ENCODE data around the gene ADAMTS17.

DNA sequence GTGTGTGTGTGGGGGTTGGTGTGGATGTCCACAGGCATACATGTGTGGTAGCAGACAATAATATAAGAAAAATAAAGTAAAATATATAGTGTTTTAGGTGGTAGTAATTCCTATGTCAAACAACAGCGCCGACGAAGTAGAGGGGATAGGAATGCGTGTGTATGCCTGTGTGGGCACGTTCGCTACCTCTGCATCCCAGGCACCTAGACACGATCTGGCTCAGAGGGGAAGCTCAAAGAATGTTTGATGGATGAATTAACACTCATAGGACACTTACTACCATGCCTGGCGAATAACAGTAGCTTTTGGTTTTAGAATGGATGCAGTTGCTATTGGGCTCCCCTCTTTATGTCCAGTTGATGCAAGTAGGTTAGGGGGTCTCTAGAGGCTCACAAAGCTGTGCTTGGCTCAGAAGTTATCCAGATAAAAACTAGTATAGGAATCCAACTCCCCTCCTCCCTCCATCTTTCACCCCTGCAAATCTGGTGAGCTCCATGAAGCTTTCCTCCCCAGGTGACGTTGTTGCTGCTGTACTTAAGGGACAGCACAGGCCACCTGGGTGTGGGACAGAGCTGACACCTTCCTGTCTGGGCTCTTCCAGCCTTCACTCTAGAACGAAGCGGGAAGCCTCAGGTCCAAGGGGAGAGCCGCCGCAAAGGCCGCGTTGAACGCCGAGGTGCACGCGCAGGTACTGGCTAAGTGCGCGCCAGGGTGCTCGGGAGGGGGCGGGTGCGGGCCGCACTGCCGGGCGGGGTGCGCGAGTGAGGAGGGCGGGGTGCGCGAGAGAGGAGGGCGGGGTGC lies 415.9 kb downstream of the ADAMTS17 start:
- TF ChIP-seq CTCF (IDR thresholded peaks at IDR 0.05 in 2 of 3, conservative IDR thresholded peaks at IDR 0.05 in 1 of 3; ENCODE audit: borderline replicate concordance in 1 of 3, insufficient read depth in 1 of 3, low read depth in 2 of 3, low read length in 2 of 3) (no peak), SP1 (IDR thresholded peaks at IDR 0.05; ENCODE audit: low read depth) (peak; percentile 17; the same call in 1 of the 2 replicates), POLR2A (IDR thresholded peaks at IDR 0.05; ENCODE audit: borderline replicate concordance, extremely low read depth, insufficient read depth, insufficient read length) (no peak), JUND (IDR thresholded peaks at IDR 0.05) (no peak), ZNF274 (IDR thresholded peaks at IDR 0.05; ENCODE audit: low read depth, low read length) (no peak), CEBPB (IDR thresholded peaks at IDR 0.05; ENCODE audit: low read depth) (no peak)
- TF ChIP-seq, protein P1, sequence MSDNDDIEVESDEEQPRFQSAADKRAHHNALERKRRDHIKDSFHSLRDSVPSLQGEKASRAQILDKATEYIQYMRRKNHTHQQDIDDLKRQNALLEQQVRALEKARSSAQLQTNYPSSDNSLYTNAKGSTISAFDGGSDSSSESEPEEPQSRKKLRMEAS (IDR thresholded peaks at IDR 0.05) = no peak
- TF ChIP-seq, protein P2, sequence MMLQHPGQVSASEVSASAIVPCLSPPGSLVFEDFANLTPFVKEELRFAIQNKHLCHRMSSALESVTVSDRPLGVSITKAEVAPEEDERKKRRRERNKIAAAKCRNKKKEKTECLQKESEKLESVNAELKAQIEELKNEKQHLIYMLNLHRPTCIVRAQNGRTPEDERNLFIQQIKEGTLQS (IDR thresholded peaks at IDR 0.05) = no peak

Data from HCT116 (cell line).